NT2/D1 (cell line): ENCODE data around the gene LDLRAD2.

Experiments used
- YY1 ChIP-seq: IDR thresholded peaks from 2 replicates; pipeline ENCODE4 v1.6.1; 2011; ENCODE audit not compliant: insufficient read length, insufficient read depth
- ZNF274 ChIP-seq: IDR thresholded peaks from 2 replicates; pipeline ENCODE4 v1.6.1; 2011; ENCODE audit warnings: mild to moderate bottlenecking, low read depth, low read length

DNA sequence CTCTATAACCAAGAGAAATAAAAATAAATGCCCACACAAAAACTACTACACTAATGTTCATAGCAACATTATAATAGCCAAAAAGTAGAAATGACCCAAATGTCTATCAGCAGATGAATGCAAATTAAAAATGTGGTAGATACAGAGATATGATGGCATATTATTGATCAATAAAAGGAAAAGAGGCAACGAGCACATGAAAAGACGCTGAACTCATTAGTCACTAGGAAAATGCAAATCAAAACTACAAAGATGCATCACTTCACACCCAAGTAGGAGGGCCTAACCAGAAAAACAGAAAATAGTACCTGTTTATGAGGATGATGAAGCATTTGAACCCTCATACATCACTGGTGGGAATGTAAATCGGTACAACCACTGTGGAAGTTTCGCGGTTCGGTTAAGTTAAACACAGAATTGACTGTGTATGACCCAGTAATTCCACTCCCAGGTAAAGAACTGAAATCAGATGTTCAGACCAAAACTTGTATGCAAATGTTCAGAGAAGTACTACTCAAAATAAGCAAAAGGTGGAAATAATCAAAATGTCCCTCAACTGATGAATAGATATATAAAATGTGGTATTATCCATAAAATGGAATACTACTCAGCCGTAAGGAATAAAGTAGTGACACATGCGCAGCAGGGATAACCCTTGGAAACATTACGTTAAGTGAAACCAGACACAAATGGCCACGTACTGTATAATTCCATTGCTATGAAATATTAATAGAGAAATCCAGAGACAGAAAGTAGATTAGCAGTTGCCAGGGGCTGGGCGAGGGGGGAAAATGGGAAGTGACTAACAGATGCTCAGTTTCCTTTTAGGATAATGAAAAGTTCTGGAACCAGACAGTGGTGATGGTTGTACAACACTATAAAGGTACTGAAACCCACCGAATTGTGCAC lies 32.2 kb upstream of the LDLRAD2 start:
- TF ChIP-seq ZNF274 (no peak), YY1 (no peak)
